HFF-Myc (cell line): ENCODE data around the gene SMIM41.

Experiments
- DNase-seq: peaks from one replicate; pipeline ENCODE4 v3.0.0-alpha.2; 2011; ENCODE audit warnings: low read depth; ENCODE audit errors: extremely low read depth
- H3K4me3 ChIP-seq: replicated peaks from 2 replicates; pipeline ENCODE4 v1.5.1; 2011; ENCODE audit warnings: low read depth, mild to moderate bottlenecking, control low read depth, low read length
- TF ChIP-seq, protein P1 (sequence below): IDR thresholded peaks from 2 replicates; pipeline ENCODE4 v1.5.1; 2012; ENCODE audit warnings: mild to moderate bottlenecking, low read depth, low read length, control low read depth; ENCODE audit errors: missing control alignments

Gene SMIM41

DNA sequence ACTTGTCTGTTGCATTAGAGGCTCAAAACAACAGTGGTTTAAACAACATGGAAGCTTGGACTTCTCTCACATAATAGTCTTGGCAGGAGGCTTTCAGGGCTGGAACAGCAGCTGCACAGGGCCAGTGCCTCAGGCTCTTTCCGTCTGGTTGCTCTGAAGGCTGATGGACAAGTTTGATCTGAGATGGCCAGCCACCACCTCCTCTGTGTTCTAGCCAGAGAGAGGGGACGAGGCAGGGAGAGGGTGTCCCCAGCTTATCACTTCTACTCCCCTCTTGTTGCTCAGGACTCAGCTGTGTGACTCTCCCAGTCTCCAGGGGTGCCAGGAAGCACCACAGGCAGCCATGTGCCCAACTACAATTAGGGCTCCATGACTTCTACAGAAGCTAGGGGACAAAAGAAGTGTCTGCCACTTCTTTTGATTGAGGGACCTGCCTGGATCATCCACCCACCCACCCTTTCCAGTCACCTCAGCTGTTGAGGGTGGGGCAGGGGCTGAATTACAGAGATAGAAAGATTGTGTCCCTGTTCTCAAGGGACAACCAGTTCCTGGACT is 46.6 kb downstream of the SMIM41 start:
- no peak overlapping the region for H3K4me3 ChIP-seq
- no peak for DNase-seq
- TF ChIP-seq, protein P1, sequence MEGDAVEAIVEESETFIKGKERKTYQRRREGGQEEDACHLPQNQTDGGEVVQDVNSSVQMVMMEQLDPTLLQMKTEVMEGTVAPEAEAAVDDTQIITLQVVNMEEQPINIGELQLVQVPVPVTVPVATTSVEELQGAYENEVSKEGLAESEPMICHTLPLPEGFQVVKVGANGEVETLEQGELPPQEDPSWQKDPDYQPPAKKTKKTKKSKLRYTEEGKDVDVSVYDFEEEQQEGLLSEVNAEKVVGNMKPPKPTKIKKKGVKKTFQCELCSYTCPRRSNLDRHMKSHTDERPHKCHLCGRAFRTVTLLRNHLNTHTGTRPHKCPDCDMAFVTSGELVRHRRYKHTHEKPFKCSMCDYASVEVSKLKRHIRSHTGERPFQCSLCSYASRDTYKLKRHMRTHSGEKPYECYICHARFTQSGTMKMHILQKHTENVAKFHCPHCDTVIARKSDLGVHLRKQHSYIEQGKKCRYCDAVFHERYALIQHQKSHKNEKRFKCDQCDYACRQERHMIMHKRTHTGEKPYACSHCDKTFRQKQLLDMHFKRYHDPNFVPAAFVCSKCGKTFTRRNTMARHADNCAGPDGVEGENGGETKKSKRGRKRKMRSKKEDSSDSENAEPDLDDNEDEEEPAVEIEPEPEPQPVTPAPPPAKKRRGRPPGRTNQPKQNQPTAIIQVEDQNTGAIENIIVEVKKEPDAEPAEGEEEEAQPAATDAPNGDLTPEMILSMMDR, result no peak

DNA sequence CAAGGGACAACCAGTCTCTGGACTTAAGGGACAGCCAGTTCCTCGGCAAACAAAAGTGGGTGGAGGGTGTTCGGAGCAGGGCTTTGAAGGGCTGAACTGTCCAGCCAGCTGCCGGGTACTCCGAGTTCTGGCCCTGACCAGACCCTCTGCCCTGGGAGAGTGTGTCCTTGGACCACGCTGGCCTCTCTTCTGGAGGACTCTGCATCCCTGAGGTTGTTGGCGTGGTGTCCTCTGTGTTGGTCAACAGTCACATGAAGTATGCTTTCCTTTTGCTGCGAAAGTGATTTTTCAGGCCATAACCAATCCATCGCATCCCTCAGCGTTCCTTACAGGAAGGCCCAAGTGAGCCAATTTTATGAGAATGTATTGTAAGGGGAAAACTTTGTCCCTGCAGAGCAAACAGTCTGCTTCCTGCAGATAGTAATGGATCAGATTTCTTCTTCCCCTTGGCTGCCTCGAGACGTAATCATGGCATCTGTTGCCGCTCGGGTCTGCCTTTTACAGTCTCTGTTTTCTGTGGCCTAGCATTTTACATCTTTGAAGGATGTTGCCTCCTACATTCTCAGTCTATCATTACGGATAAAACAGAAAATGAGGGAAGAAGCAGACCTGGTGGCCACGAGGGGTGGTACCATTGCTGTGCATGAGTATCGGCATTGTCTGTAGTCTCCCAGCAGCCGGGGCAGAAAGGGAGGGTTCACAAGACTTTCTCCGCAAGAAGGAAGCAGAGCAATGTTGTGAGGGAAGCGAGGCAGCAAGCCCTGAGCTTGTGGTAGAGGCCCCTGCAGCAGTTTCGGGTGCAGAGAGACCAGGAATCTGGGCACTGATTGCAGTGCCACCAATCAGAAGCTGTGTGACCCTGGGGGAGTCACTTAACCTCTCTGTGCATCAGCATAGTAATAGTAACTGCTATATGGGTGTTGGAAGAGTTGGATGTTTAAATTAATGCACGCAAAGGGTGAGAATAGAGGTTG is 47.4 kb downstream of the SMIM41 start:
- TF ChIP-seq, protein P1, result no peak
- no peak overlapping the region for H3K4me3 ChIP-seq
- DNase-seq, result no peak

DNA sequence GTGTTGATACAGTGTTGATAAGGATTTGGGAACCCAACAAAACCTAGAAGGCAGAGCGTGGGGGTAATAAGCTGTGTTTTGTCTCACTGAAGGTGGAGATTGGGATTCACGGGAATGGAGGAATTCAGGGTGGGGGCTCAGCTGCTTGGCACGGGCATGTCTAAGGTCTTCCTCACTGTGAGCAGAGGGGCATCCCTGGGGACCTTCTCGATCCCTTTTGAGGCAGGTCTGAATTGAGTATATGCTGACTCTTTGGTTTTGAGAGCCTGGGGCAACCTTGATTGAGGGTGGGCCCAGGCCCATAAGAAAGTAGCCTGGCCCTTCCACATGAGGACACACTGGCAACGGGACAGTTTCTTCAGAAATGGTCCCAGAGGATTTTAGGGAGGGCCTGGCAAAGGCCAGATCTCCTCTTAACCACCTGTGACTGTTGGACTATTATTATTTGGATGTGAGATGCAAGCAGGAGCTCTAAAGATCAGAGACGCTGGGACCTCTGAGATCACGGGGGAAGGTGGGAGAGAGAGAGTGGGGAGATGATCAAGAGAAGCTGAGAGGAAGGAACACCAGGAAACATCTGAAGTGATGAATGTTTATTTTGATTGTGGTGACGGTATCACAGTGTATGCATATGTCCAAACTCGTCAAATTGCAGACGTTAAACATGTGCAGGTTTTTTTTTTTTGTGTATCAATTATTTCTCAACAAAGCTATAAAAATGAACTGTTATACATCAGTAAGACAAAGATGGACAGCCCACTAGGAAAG is 48.4 kb downstream of the SMIM41 start:
- TF ChIP-seq, protein P1, result no peak
- DNase-seq, result no peak
- no peak overlapping the region for H3K4me3 ChIP-seq

DNA sequence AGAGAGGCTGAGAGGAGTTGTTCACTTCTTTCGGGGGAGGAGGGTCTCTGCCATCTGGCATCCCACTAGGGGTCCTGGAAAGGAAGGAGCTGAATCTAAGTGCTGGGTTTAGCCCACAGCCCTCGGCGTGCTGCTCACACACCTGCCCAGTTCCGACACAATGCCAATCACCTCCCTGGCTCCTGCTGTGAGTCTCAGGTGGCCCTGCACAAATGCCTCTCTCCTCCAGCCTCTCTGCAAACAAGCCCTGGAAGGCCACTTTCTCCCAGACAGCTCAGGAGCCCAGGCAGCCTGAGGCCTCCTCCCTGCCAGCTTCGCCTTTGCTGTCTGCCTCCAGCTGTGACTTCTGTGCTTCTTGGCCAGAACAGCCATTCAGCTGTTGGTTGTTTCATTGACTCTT is 51.2 kb downstream of the SMIM41 start:
- TF ChIP-seq, protein P1, result no peak
- H3K4me3 ChIP-seq, result no peak overlapping the region
- DNase-seq, result no peak

DNA sequence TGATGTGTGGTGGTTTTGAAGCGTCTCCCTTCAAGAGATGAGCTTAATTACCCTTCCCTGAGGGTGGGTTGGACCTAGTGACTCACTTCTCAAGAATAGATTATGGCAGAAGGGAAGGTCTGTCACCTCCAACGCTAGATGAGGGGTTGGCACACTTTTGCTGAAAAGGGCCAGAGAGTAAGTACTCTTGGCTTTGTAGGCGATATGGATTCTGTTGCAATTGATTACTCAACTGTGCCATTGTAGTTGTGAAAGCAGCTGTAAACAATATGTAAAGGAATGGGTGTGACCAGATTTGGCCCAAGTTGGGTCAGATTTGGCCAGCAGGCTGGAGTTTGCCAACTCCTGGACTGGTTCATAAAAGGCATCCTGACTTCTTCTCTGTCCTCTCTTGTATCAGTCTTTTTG is 53.3 kb downstream of the SMIM41 start:
- DNase-seq, result no peak
- no peak overlapping the region for H3K4me3 ChIP-seq
- TF ChIP-seq, protein P1, result no peak

DNA sequence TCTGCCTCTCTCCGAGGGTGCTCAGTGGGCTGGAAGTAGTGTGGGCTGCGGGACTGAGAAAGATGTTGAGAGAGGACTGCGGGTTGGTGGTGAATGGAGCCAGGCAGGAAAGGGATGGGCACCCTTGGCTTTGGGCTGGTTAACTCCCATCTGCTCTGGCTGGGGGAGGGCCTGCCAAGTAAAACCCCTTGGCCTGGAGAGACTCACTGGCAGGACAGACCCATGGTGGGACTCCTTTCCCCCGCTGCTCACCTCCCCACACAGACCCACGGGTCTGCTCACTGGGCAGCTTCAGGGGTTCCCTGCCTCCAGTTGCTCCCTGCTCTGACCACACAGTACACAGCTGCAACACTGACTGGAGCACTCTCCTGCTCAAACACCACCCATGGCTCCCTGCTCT is 58.2 kb downstream of the SMIM41 start:
- no peak overlapping the region for H3K4me3 ChIP-seq
- no peak for DNase-seq
- TF ChIP-seq, protein P1, result no peak
